WTC11 (cell line): ENCODE results near the gene SLAIN1. TPM values are rescaled to one million over a fixed set of nuclear protein-coding genes. Genes with fewer than 3 reads are reported as not detected.

Source experiments
- ATAC-seq: fragments of 200-7000 bp; cut with Tn5 transposase; 2 replicates; pipeline ENCODE4 v1.10.0; 2021; ENCODE audit warnings: mild to moderate bottlenecking, moderate library complexity
- CTCF ChIA-PET: fragments of 300-600 bp; sonication (Branson Sonifier 250); formaldehyde crosslinking; loops from one replicate; lab custom pipeline; 2021; ENCODE audit warnings: antibody characterized with exemption; lab: Charles Lee
- POLR2A ChIA-PET: fragments of 350-600 bp; sonication (Branson Sonifier 250); formaldehyde crosslinking; loops from one replicate; lab custom pipeline; 2021; ENCODE audit warnings: antibody characterized with exemption; lab: Charles Lee
- DNase-seq: peaks from one replicate; pipeline ENCODE4 v3.0.0; 2021; ENCODE audit warnings: low spot score
- H3K27ac Mint-ChIP-seq: 2 replicates; pipeline ENCODE4 v1.8.0; 2021; ENCODE audit warnings: mixed read lengths
- H3K27me3 Mint-ChIP-seq: 2 replicates; pipeline ENCODE4 v1.8.0; 2021; ENCODE audit warnings: low read depth, mild to moderate bottlenecking, moderate library complexity, mixed read lengths
- H3K36me3 Mint-ChIP-seq: 2 replicates; pipeline ENCODE4 v1.8.0; 2021; ENCODE audit warnings: mixed read lengths
- H3K4me1 Mint-ChIP-seq: 2 replicates; pipeline ENCODE4 v1.8.0; 2022; ENCODE audit warnings: mixed read lengths
- H3K4me3 Mint-ChIP-seq: 2 replicates; pipeline ENCODE4 v1.8.0; 2021; ENCODE audit warnings: mild to moderate bottlenecking, moderate library complexity, mixed read lengths
- H3K9me3 Mint-ChIP-seq: 2 replicates; pipeline ENCODE4 v1.8.0; 2021; ENCODE audit warnings: mixed read lengths
- EMX1 ChIP-seq: fragments of 250-450 bp; sonication (Bioruptor Pico); IDR thresholded peaks from 2 replicates; pipeline ENCODE4 v1.8.0; 2021; ENCODE audit warnings: mild to moderate bottlenecking
- NFATC4 ChIP-seq: fragments of 250-450 bp; sonication (Bioruptor Pico); IDR thresholded peaks from 2 replicates; pipeline ENCODE4 v1.9.0; 2021; ENCODE audit warnings: mild to moderate bottlenecking
- NR1H2 ChIP-seq: sonication (generic); formaldehyde crosslinking; IDR thresholded peaks from 2 replicates; pipeline ENCODE4 v1.9.0; 2021; ENCODE audit warnings: mild to moderate bottlenecking, moderate library complexity, missing genetic modification reagents
- NR2C2 ChIP-seq: sonication (generic); formaldehyde crosslinking; IDR thresholded peaks from 2 replicates; pipeline ENCODE4 v1.8.0; 2022; ENCODE audit warnings: mild to moderate bottlenecking, missing genetic modification reagents
- SOX15 ChIP-seq: fragments of 250-450 bp; sonication (Bioruptor Pico); IDR thresholded peaks from 2 replicates; pipeline ENCODE4 v1.9.0; 2021; ENCODE audit warnings: mild to moderate bottlenecking
- SP1 ChIP-seq: sonication (generic); formaldehyde crosslinking; conservative IDR thresholded peaks from 2 replicates; pipeline ENCODE4 v1.8.1; 2022; ENCODE audit warnings: missing genetic modification reagents
- TCF7 ChIP-seq: sonication (generic); formaldehyde crosslinking; IDR thresholded peaks from 2 replicates; pipeline ENCODE4 v1.8.0; 2022; ENCODE audit warnings: mild to moderate bottlenecking, low read depth, missing genetic modification reagents, moderate library complexity
- TP53 ChIP-seq: sonication (generic); formaldehyde crosslinking; IDR thresholded peaks from 2 replicates; pipeline ENCODE4 v1.8.1; 2023; ENCODE audit warnings: mild to moderate bottlenecking, missing genetic modification reagents
- ZNF232 ChIP-seq: sonication (generic); formaldehyde crosslinking; IDR thresholded peaks from 2 replicates; pipeline ENCODE4 v1.8.0; 2022; ENCODE audit warnings: mild to moderate bottlenecking, missing genetic modification reagents
- ZNF416 ChIP-seq: fragments of 250-450 bp; sonication (Bioruptor Pico); IDR thresholded peaks from 2 replicates; pipeline ENCODE4 v1.9.0; 2021; ENCODE audit warnings: mild to moderate bottlenecking, inconsistent platforms
- ZNF671 ChIP-seq: fragments of 250-450 bp; sonication (Bioruptor Pico); IDR thresholded peaks from 2 replicates; pipeline ENCODE4 v1.8.0; 2021; ENCODE audit warnings: mild to moderate bottlenecking
- total RNA-seq: library from RNA; stranded (reverse); gene quantifications from 3 replicates; pipeline ENCODE4 v1.2.3, GENCODE V29; 2021
- TF ChIP-seq, protein P1 (sequence below): sonication (generic); formaldehyde crosslinking; IDR thresholded peaks from 2 replicates; pipeline ENCODE4 v1.8.1; 2023; ENCODE audit warnings: mild to moderate bottlenecking, moderate library complexity, missing genetic modification reagents
- TF ChIP-seq, protein P2 (sequence below): sonication (generic); formaldehyde crosslinking; IDR thresholded peaks from 2 replicates; pipeline ENCODE4 v1.8.1; 2023; ENCODE audit warnings: mild to moderate bottlenecking, missing genetic modification reagents
- TF ChIP-seq, protein P3 (sequence below): sonication (generic); formaldehyde crosslinking; IDR thresholded peaks from 2 replicates; pipeline ENCODE4 v1.8.0; 2022; ENCODE audit warnings: mild to moderate bottlenecking, missing genetic modification reagents
- TF ChIP-seq, protein P4 (sequence below): sonication (generic); formaldehyde crosslinking; IDR thresholded peaks from 2 replicates; pipeline ENCODE4 v1.8.1; 2023; ENCODE audit warnings: mild to moderate bottlenecking, missing genetic modification reagents
- TF ChIP-seq, protein P5 (sequence below): fragments of 200-600 bp; IDR thresholded peaks from 2 replicates; pipeline ENCODE4 v1.8.0; 2022; ENCODE audit warnings: antibody characterized with exemption
- TF ChIP-seq, protein P6 (sequence below): sonication (generic); formaldehyde crosslinking; IDR thresholded peaks from 2 replicates; pipeline ENCODE4 v1.8.1; 2023; ENCODE audit warnings: mild to moderate bottlenecking, missing genetic modification reagents, borderline replicate concordance
- TF ChIP-seq, protein P7 (sequence below): sonication (generic); formaldehyde crosslinking; IDR thresholded peaks from 2 replicates; pipeline ENCODE4 v1.8.0; 2023; ENCODE audit warnings: missing genetic modification reagents
- TF ChIP-seq, protein P8 (sequence below): sonication (generic); formaldehyde crosslinking; IDR thresholded peaks from 2 replicates; pipeline ENCODE4 v1.8.1; 2022; ENCODE audit warnings: low read depth, missing genetic modification reagents, borderline replicate concordance

Gene SLAIN1
- total RNA-seq, 1 experiment from 2014 or later = 29.7 TPM

DNA sequence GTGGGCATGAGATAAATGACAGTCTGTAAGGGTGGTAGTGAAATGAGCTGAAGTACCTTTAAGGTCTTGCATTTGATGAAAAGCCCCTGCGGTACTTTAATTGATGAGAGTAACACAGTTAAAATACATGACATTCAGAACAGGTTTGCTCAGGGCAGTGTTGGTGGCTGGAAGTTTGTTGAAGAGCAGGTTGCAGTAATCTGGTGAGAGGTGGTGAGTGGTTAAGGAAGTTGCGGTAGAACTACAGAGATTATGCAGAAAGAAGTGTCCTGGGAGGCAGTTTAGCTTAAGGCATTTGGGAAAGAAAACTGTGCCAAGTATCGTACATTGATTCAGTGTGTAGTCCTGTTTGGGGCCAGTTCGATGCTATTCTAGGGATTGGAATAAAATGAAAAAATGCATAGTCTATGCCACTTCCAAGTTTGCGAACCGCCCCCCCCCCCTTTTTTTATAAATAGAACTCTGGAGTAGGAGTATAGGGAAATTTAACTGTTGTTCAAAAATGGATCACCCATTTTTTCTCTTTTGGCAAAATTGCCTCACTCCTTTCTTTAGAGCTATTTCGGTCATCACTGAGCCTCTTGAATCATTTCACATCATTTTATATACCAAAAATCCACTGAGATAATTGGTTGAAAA lies 42.7 kb downstream of the SLAIN1 start:
- ATAC-seq = no peak; the same call in 1 of the 2 replicates
- H3K36me3 Mint-ChIP-seq = peaks cover 14% of the 10 kb centered on the region
- POLR2A ChIA-PET = no interaction called here
- CTCF ChIA-PET = no interaction called here
- no peaks in the 10 kb centered on the region for H3K9me3 Mint-ChIP-seq
- no peak for DNase-seq
- no peaks in the 10 kb centered on the region for H3K27me3 Mint-ChIP-seq
- H3K27ac Mint-ChIP-seq = peak overlapping the region; percentile 11; the same call in 1 of the 2 replicates
- TF ChIP-seq NFATC4 (CRISPR knock-in tag) = no peak
- TF ChIP-seq, protein P1, sequence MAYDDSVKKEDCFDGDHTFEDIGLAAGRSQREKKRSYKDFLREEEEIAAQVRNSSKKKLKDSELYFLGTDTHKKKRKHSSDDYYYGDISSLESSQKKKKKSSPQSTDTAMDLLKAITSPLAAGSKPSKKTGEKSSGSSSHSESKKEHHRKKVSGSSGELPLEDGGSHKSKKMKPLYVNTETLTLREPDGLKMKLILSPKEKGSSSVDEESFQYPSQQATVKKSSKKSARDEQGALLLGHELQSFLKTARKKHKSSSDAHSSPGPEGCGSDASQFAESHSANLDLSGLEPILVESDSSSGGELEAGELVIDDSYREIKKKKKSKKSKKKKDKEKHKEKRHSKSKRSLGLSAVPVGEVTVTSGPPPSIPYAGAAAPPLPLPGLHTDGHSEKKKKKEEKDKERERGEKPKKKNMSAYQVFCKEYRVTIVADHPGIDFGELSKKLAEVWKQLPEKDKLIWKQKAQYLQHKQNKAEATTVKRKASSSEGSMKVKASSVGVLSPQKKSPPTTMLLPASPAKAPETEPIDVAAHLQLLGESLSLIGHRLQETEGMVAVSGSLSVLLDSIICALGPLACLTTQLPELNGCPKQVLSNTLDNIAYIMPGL (CRISPR knock-in tag) = no peak
- TF ChIP-seq, protein P2, sequence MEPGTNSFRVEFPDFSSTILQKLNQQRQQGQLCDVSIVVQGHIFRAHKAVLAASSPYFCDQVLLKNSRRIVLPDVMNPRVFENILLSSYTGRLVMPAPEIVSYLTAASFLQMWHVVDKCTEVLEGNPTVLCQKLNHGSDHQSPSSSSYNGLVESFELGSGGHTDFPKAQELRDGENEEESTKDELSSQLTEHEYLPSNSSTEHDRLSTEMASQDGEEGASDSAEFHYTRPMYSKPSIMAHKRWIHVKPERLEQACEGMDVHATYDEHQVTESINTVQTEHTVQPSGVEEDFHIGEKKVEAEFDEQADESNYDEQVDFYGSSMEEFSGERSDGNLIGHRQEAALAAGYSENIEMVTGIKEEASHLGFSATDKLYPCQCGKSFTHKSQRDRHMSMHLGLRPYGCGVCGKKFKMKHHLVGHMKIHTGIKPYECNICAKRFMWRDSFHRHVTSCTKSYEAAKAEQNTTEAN (CRISPR knock-in tag) = no peak
- no peak for TF ChIP-seq TCF7 (CRISPR knock-in tag)
- TF ChIP-seq NR1H2 = no peak
- no peak for TF ChIP-seq ZNF671 (CRISPR knock-in tag)
- TF ChIP-seq, protein P3, sequence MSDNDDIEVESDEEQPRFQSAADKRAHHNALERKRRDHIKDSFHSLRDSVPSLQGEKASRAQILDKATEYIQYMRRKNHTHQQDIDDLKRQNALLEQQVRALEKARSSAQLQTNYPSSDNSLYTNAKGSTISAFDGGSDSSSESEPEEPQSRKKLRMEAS (CRISPR knock-in tag) = no peak
- TF ChIP-seq ZNF416 = no peak
- no peak for TF ChIP-seq TP53
- TF ChIP-seq, protein P4, sequence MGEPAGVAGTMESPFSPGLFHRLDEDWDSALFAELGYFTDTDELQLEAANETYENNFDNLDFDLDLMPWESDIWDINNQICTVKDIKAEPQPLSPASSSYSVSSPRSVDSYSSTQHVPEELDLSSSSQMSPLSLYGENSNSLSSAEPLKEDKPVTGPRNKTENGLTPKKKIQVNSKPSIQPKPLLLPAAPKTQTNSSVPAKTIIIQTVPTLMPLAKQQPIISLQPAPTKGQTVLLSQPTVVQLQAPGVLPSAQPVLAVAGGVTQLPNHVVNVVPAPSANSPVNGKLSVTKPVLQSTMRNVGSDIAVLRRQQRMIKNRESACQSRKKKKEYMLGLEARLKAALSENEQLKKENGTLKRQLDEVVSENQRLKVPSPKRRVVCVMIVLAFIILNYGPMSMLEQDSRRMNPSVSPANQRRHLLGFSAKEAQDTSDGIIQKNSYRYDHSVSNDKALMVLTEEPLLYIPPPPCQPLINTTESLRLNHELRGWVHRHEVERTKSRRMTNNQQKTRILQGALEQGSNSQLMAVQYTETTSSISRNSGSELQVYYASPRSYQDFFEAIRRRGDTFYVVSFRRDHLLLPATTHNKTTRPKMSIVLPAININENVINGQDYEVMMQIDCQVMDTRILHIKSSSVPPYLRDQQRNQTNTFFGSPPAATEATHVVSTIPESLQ = no peak
- TF ChIP-seq SP1 = no peak
- TF ChIP-seq, protein P5, sequence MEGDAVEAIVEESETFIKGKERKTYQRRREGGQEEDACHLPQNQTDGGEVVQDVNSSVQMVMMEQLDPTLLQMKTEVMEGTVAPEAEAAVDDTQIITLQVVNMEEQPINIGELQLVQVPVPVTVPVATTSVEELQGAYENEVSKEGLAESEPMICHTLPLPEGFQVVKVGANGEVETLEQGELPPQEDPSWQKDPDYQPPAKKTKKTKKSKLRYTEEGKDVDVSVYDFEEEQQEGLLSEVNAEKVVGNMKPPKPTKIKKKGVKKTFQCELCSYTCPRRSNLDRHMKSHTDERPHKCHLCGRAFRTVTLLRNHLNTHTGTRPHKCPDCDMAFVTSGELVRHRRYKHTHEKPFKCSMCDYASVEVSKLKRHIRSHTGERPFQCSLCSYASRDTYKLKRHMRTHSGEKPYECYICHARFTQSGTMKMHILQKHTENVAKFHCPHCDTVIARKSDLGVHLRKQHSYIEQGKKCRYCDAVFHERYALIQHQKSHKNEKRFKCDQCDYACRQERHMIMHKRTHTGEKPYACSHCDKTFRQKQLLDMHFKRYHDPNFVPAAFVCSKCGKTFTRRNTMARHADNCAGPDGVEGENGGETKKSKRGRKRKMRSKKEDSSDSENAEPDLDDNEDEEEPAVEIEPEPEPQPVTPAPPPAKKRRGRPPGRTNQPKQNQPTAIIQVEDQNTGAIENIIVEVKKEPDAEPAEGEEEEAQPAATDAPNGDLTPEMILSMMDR = no peak
- TF ChIP-seq ZNF232 (CRISPR knock-in tag) = no peak
- TF ChIP-seq, protein P6, sequence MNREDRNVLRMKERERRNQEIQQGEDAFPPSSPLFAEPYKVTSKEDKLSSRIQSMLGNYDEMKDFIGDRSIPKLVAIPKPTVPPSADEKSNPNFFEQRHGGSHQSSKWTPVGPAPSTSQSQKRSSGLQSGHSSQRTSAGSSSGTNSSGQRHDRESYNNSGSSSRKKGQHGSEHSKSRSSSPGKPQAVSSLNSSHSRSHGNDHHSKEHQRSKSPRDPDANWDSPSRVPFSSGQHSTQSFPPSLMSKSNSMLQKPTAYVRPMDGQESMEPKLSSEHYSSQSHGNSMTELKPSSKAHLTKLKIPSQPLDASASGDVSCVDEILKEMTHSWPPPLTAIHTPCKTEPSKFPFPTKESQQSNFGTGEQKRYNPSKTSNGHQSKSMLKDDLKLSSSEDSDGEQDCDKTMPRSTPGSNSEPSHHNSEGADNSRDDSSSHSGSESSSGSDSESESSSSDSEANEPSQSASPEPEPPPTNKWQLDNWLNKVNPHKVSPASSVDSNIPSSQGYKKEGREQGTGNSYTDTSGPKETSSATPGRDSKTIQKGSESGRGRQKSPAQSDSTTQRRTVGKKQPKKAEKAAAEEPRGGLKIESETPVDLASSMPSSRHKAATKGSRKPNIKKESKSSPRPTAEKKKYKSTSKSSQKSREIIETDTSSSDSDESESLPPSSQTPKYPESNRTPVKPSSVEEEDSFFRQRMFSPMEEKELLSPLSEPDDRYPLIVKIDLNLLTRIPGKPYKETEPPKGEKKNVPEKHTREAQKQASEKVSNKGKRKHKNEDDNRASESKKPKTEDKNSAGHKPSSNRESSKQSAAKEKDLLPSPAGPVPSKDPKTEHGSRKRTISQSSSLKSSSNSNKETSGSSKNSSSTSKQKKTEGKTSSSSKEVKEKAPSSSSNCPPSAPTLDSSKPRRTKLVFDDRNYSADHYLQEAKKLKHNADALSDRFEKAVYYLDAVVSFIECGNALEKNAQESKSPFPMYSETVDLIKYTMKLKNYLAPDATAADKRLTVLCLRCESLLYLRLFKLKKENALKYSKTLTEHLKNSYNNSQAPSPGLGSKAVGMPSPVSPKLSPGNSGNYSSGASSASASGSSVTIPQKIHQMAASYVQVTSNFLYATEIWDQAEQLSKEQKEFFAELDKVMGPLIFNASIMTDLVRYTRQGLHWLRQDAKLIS = no peak
- TF ChIP-seq, protein P7, sequence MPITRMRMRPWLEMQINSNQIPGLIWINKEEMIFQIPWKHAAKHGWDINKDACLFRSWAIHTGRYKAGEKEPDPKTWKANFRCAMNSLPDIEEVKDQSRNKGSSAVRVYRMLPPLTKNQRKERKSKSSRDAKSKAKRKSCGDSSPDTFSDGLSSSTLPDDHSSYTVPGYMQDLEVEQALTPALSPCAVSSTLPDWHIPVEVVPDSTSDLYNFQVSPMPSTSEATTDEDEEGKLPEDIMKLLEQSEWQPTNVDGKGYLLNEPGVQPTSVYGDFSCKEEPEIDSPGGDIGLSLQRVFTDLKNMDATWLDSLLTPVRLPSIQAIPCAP (CRISPR knock-in tag) = no peak
- no peak for TF ChIP-seq SOX15 (CRISPR knock-in tag)
- TF ChIP-seq, protein P8, sequence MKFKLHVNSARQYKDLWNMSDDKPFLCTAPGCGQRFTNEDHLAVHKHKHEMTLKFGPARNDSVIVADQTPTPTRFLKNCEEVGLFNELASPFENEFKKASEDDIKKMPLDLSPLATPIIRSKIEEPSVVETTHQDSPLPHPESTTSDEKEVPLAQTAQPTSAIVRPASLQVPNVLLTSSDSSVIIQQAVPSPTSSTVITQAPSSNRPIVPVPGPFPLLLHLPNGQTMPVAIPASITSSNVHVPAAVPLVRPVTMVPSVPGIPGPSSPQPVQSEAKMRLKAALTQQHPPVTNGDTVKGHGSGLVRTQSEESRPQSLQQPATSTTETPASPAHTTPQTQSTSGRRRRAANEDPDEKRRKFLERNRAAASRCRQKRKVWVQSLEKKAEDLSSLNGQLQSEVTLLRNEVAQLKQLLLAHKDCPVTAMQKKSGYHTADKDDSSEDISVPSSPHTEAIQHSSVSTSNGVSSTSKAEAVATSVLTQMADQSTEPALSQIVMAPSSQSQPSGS (CRISPR knock-in tag) = no peak
- TF ChIP-seq NR2C2 (CRISPR knock-in tag) = no peak
- TF ChIP-seq EMX1 (CRISPR knock-in tag) = no peak
- H3K4me1 Mint-ChIP-seq = peaks cover 25% of the 10 kb centered on the region
- H3K4me3 Mint-ChIP-seq = no peak overlapping the region
